Thoracic aorta (tissue), 2 donors: Measurements from ENCODE around the gene GEN1. TPM values are rescaled to one million over a fixed set of nuclear protein-coding genes. Genes with fewer than 3 reads are reported as not detected.

ENCODE experiments used
- ATAC-seq: fragments of 150-250 bp; one replicate; pipeline ENCODE4 v1.8.0; 2017; ENCODE audit warnings: low read depth; ENCODE audit not compliant: insufficient number of reproducible peaks, low FRiP score
- DNase-seq: peaks from one replicate; pipeline ENCODE4 v3.0.0-alpha.2; 2020; ENCODE audit warnings: low spot score
- H3K27ac ChIP-seq, 2 donors: fragments of 200-600 bp; sonication (generic); 1 replicate in 1 of 2; 2 replicates in 1 of 2; pipeline ENCODE4 v1.5.1; 2016; ENCODE audit warnings: mild to moderate bottlenecking in 2 of 2, moderate library complexity in 2 of 2
- H3K27me3 ChIP-seq: fragments of 200-600 bp; sonication (generic); replicated peaks from 2 replicates; pipeline ENCODE4 v1.6.0; 2016; ENCODE audit warnings: mild to moderate bottlenecking; ENCODE audit not compliant: insufficient read depth
- H3K36me3 ChIP-seq: fragments of 200-600 bp; sonication (generic); one replicate; pipeline ENCODE4 v1.5.1; 2016
- H3K4me1 ChIP-seq, 2 donors: fragments of 200-600 bp; sonication (generic); 1 replicate in 1 of 2; 2 replicates in 1 of 2; pipeline versions ENCODE4 v1.5.1 to v1.6.0; 2016; ENCODE audit warnings: low read depth in 2 of 2, mild to moderate bottlenecking in 1 of 2; ENCODE audit not compliant: control insufficient read depth in 1 of 2
- H3K4me3 ChIP-seq: fragments of 200-600 bp; sonication (generic); 2 replicates; pipeline ENCODE4 v1.5.1; 2016; ENCODE audit warnings: mild to moderate bottlenecking
- H3K9me3 ChIP-seq: fragments of 200-600 bp; sonication (generic); 2 replicates; pipeline ENCODE4 v1.5.1; 2016
- total RNA-seq, 2 donors: library from RNA; depleted of rRNA; stranded (reverse); fragments of >200 nt; gene quantifications; one replicate each; pipeline versions ENCODE4 v1.1.0 to v1.2.3, GENCODE V29; 2016
- TF ChIP-seq, protein P1 (sequence below): fragments of 200-600 bp; sonication (generic); IDR thresholded peaks from one replicate; pipeline ENCODE4 v1.5.1; 2019; ENCODE audit warnings: antibody characterized with exemption

GEN1 gene
- total RNA-seq, 2 donors from 2014 or later = 3.7 to 4.9 TPM

- Histone ChIP-seq H3K27me3 (no peaks in the 10 kb centered on the region), H3K4me1 (no peaks in the 10 kb centered on the region), H3K9me3 (no peaks in the 10 kb centered on the region), H3K36me3 (no peaks in the 10 kb centered on the region), H3K4me3 (no peak overlapping the region), H3K27ac (no peak overlapping the region)
- DNase-seq = no peak
- TF ChIP-seq, protein P1, sequence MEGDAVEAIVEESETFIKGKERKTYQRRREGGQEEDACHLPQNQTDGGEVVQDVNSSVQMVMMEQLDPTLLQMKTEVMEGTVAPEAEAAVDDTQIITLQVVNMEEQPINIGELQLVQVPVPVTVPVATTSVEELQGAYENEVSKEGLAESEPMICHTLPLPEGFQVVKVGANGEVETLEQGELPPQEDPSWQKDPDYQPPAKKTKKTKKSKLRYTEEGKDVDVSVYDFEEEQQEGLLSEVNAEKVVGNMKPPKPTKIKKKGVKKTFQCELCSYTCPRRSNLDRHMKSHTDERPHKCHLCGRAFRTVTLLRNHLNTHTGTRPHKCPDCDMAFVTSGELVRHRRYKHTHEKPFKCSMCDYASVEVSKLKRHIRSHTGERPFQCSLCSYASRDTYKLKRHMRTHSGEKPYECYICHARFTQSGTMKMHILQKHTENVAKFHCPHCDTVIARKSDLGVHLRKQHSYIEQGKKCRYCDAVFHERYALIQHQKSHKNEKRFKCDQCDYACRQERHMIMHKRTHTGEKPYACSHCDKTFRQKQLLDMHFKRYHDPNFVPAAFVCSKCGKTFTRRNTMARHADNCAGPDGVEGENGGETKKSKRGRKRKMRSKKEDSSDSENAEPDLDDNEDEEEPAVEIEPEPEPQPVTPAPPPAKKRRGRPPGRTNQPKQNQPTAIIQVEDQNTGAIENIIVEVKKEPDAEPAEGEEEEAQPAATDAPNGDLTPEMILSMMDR = no peak
- ATAC-seq = no peak
Measured at GRCh38 chr2:17805717-17806363, 51.9 kb downstream of the GEN1 start.

DNA sequence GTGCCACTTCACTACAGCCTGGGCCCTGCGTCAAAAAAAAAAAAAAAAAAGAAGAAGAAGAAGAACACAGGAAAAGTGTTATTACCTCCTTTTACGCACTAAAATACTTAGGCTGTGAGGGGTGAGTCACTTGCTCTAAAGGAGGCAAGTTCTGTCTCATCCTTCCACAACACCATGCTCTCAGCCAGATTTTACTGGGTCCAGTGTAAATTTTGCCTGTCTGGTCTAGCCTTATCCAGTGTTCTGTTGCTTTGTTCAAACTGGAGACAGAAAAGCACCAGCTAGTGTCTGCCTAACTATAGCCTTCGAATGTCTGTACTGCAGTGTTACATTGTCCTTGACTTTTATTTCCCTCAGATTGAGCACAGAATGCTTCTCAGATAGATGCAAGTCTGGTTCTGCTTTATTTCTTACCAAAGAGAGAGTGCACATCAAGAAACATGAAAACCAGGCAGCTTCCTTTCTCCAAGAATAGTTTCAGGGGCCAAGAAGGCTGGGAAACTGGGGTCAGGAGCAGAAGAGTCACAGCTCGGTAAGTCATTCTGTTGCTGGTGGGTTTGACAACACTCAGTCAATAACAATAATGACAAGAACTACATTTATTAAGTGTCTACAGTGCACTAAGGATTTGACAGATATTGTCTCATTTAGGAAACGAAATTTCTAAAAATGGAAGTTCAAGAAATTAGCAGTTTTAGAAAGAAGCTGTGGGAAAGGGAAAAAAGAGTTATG, 59.2 kb downstream of the GEN1 start:
- ATAC-seq = peak; percentile 42
- no peaks in the 10 kb centered on the region for H3K9me3 ChIP-seq

GRCh38 chr2:17813742-17814473, 60.0 kb downstream of the GEN1 start:
- Histone ChIP-seq H3K27me3 (no peaks in the 10 kb centered on the region), H3K9me3 (no peaks in the 10 kb centered on the region), H3K4me3 (peak overlapping the region; percentile 23), H3K27ac (peak overlapping the region in 1 of 2 donors; percentile 38), H3K36me3 (no peaks in the 10 kb centered on the region), H3K4me1 (no peaks in the 10 kb centered on the region)
- no peak for DNase-seq
- TF ChIP-seq, protein P1 = no peak
- ATAC-seq = no peak

More for the DNA sequence above, 59.2 kb downstream of the GEN1 start:
- Histone ChIP-seq H3K27ac (peak overlapping the region; percentile 11 to 38), H3K27me3 (no peaks in the 10 kb centered on the region), H3K36me3 (no peaks in the 10 kb centered on the region), H3K4me3 (peak overlapping the region; percentile 23), H3K4me1 (no peaks in the 10 kb centered on the region)
- DNase-seq = no peak
- TF ChIP-seq, protein P1 = no peak

DNA sequence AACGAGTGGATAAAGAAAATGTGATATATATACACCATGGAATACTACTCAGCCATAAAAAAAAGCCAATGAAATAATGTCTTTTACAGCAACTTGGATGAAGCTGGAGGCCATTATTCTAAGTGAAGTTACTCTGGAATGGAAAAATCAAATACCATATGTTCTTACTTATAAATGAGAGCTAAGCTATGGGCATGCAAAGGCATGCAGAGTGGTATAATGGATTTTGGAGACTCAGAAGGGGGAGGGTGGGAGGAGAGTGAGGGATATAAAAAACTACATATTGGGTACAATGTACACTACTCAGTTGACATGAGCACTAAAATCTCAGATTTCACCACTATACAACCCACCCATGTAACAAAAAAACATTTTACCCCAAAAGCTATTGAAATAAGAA, 60.7 kb downstream of the GEN1 start:
- TF ChIP-seq, protein P1 = no peak
- Histone ChIP-seq H3K27ac (no peak overlapping the region), H3K4me3 (no peak overlapping the region), H3K4me1 (no peaks in the 10 kb centered on the region), H3K9me3 (no peaks in the 10 kb centered on the region), H3K36me3 (no peaks in the 10 kb centered on the region), H3K27me3 (no peaks in the 10 kb centered on the region)
- ATAC-seq (no peak), DNase-seq (no peak)
